AG09309 (cell line): ENCODE results near the gene NRP1.
A peak's percentile ranks its signal among the peaks of the same experiment; 100 is the strongest.

Experiments used
- DNase-seq: peaks from one replicate; pipeline ENCODE4 v3.0.0-alpha.2; 2010; ENCODE audit warnings: low read depth
- H3K4me3 ChIP-seq: 2 replicates; pipeline ENCODE4 v1.5.1; 2011; ENCODE audit warnings: mild to moderate bottlenecking, low read depth, low read length, moderate library complexity; ENCODE audit not compliant: control insufficient read depth
- CTCF ChIP-seq: IDR thresholded peaks from 2 replicates; pipeline ENCODE4 v1.5.1; 2011; ENCODE audit warnings: mild to moderate bottlenecking, low read depth, low read length, inconsistent platforms; ENCODE audit not compliant: insufficient read depth, control insufficient read depth; ENCODE audit errors: missing control alignments

Gene NRP1

GRCh38 chr10:33215154-33215553 lies 119.3 kb downstream of the NRP1 start:
- peak; percentile 90 for DNase-seq
- no peak for TF ChIP-seq CTCF
- no peak overlapping the region for H3K4me3 ChIP-seq

GRCh38 chr10:33214174-33214573 lies 120.3 kb downstream of the NRP1 start:
- DNase-seq = no peak
- TF ChIP-seq CTCF = no peak

GRCh38 chr10:33212061-33212748 lies 122.3 kb downstream of the NRP1 start:
- H3K4me3 ChIP-seq = no peak overlapping the region
- no peak for DNase-seq
- TF ChIP-seq CTCF = no peak

More at GRCh38 chr10:33214174-33214573, 120.3 kb downstream of the NRP1 start:
- no peak overlapping the region for H3K4me3 ChIP-seq

- DNase-seq = peak; percentile 85
- H3K4me3 ChIP-seq = no peak overlapping the region
- TF ChIP-seq CTCF = no peak
Measured at GRCh38 chr10:33211106-33211878, 123.2 kb downstream of the NRP1 start.

- no peak overlapping the region for H3K4me3 ChIP-seq
- no peak for DNase-seq
- no peak for TF ChIP-seq CTCF
Measured at GRCh38 chr10:33209802-33210201, 124.7 kb downstream of the NRP1 start.

- TF ChIP-seq CTCF = no peak
- no peak overlapping the region for H3K4me3 ChIP-seq
- DNase-seq = no peak
Measured at GRCh38 chr10:33208166-33208565, 126.3 kb downstream of the NRP1 start.
